ENCODE data around the gene MYO9B.

The MYO9B gene

DNA sequence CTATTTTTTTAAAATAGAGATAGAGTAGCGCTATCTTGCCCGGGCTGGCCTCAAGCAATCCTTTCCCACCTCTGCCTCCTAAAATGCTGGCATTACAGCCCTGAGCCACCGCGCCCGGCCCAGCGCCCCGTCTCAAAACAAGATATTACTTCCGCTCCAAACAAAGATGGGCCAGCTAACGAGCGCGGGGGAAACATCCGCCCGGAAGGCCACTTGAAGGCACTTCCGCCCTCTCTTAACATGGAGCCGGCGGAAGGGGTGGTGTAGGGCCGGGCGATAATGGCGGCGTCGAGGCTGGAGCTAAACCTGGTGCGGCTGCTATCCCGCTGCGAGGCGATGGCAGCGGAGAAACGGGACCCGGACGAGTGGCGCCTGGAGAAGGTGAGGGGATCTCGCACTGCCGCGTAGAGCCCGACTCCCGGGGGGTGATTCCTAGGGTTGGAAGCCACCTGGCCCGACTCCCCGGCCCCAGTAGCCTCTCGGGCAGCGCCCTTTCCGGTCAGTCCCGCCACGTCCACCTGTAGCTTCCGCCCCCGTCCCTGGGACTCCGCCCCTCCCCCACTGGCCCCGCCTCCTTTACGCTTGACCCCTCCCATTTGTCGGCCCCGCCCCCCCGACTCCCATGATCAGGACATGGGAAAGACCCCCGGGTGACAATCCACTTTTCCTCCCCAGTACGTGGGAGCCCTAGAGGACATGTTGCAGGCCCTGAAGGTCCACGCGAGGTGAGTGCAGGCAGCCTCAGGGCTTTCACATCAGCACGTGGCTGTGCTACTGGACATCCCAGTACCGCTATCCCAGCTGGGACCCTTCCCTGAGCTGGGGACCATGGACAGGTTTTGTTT, 139.8 kb downstream of the MYO9B start, which contains the start of gene USE1:
Gene USE1, plus strand, starts transcription at position 231 of the 845 bp plus-strand sequence. Its CDS starts 49 bp downstream, at position 280.
- peak; percentile 93 for DNase-seq

DNA sequence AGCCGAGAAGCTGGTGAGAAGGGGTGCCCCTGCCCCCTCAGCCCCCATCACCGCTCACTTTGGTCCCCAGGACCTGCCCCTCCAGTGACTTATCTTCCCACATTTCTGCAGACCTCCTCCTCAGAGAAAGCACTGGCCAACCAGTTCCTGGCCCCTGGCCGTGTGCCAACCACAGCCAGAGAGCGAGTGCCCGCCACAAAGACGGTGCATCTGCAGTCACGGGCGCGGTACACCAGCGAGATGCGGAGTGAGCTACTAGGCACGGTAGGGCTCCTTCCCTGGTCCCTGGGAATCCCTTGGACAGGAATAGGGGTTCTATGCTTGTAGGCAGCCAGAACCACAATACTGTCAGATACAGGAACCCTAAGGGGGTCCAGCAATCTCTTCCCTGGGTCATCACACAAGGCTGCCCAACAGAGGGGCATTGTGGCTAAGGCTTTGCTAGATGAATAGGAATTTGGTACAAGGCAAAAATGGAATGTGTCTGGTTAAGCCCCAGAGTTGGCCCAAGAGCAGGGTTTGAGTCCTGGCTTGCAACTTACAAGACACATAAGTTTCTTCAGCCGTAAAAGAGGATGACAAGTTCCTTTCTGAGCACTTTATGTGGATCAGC, 140.6 kb downstream of the MYO9B start:
- DNase-seq, result no peak

DNA sequence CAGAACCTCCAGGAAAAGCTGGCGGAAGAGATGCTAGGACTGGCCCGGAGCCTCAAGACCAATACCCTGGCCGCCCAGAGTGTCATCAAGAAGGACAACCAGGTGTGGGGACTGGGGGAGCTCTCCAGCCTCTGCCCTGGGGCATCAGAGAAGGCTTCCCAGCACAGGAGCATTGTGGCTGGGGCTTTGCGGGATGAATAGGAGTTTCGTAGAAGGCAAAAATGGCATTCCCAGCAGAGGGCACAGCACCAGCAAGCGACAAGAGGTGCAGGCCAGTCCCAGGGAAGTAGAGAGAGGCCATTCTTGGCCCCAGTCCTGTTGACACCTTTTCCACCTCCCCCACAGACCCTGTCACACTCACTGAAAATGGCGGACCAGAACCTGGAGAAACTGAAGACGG, 143.7 kb downstream of the MYO9B start:
- DNase-seq, result no peak

DNA sequence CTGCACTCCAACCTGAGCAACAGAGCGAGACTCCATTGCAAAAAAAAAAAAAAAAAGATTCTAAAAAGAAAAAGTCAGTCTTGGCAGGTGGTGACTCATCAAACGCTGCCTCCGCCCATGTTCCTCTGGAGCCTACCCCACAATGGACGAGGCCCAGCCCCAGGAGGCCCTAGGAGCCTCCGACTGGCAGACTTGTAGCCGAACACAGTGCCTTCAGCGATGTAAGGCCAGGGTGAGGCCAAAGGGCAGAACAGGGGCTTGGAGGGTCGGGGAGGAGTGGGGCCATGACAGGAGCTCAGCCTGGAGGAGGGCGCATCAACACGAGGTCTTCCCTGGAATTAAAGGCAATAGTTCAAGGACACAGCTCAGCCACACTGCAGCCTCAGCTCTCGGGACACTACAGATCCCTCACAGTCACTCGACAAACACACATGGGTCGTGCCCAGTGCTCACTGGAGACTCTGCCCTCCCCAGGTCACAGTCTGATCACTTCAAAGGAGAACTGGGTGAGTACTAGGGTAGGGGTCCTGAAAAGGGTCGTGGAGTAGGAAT, 144.7 kb downstream of the MYO9B start:
- peak; percentile 72 for DNase-seq

DNA sequence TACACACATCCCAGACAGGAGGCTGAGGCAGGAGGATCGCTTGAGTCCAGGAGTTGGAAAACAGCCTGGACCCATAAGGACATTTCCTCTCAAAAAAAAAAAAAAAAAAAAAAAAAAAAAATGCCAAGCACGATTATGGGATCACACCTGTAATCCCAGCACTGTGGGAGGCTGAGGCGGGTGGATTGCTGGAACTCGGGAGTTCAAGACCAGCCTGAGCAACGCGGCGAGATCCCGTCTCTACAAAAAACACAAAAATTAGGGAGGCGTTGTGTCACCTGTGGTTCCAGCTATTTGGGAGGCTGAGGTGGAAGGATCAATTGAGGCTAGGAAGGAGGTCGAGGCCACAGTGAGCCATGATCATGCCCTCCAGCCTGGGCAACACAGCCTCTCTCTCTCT, 149.5 kb downstream of the MYO9B start:
- DNase-seq, result no peak

DNA sequence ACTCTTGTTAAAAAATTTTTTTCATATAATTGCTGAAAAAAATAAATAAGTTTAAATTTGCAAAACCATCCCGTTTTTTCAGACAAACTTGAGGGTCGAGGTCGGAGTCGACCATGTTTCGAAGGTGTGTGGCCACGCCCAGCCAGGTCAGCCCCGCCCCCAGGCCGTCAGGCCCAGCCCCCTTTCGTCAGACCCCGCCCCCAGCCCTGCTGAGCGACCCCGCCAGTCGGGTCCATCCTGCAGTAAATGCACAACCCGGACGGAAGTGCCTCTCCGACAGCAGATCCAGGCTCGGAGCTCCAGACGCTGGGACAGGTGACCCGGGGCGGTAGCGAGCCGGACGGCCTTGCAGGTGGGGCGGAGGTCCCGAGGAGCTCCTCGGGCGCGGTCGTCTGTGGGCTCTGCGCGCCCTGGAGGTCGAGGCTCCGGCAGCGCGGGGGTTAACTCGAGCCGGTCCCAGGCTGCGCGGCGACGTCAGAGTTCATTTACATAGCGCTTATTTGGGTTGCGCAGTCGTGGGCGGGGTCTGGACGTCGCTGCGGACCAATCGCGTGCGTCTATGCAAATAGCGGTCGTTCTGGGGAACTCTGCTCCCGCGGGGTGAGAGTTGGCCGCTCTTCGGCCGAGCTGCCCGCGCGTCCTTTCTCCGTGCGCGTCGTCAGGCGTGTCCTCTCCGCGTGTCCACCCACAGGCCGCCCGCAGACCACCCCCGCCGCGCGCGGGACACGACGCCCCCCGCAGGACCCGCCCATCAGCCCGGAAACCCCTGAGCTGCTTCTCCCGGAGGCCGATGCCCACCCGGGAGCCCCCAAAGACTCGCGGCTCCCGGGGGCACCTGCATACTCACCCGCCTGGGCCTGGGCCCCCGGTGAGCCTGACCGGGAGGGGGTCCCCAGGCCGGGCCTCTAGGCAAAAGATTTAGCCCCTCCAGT, 150.7 kb downstream of the MYO9B start, which contains the start of gene OCEL1:
Gene OCEL1, plus strand, starts transcription at position 225 of the 932 bp plus-strand sequence. Its CDS starts 22 bp downstream, at position 247.
- peak; percentile 97 for DNase-seq

DNA sequence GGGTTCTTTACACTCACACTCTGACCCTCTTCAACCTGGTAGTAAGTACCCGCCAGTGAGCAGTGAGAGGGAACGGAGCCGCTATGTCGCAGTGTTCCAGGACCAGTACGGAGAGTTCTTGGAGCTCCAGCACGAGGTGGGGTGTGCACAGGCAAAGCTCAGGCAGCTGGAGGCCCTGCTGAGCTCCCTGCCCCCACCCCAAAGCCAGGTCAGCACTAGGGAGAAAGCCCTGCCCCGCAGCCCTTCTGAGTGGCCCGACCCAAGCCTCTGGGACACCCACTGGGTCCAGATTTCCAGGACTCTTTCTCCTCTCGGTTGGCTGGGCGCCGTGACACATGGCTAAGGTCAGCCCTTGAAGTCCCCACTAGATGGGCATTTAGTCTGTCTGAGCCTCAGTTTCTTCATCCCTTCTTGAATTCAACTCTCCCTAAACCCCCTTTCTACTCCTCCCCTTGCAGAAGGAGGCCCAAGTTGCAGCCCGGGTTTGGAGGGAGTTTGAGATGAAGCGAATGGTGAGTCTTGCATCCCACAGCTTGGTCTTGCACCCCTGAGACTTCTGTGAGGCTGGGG, 152.3 kb downstream of the MYO9B start:
- DNase-seq, result no peak

DNA sequence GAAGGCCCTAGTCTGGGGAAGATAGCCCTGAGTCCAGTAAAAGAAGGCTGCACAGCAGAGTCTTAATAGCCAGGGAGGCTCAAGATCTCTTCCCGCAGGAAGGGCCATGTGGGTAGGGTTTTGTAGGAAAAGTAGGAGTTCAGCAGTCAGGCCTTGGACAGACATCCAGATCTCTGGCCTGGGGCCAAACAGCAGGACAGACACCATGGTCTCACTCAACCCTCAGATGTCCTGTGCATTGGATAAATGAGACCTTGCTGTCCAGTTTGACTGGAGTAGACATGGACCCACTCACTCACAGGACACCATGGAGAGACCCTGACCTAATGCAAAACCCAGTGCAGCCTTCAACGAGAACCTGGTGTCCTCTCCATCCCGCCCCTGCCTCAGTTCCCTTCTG, 154.3 kb downstream of the MYO9B start:
- no peak for DNase-seq

DNA sequence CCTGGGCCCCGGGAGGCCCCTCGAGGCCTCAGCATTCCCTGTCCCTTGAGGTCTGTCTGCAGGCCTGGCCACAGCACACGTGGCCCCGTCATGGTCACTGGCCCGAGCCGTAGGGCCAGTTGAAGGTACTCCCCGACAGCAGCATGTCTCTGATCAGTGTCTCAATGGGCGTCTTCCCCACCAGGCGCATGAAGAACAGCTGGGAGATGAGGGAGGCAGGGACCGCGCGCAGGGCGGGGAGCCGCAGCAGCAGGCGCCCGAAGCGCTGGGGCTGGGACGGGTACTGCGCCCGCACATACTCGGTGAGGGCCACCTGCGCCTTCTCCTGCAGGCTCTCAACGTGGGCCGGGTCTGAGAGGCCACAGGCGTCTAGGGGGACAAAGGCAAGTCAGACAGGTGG, 156.7 kb downstream of the MYO9B start:
- no peak for DNase-seq

DNA sequence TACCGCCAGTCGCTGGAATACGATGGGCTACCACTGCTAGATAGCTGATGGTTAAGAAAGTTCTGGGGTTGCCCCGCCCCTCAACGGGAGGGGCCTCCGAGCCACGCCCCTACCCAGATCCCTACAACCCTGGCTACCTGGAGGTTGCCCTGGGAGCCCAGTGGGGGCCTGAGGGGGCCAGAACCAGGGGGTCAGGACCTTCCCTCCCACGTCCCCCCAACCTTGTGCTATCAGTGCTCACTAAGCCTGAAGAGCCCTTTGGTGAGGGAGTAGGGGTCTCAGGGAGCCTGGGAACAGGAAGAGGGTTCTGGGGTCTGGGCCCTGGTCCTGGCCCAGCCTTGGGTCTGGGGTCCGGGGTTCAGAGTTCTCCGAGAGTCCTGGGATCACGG, 159.3 kb downstream of the MYO9B start:
- DNase-seq, result peak; percentile 46

DNA sequence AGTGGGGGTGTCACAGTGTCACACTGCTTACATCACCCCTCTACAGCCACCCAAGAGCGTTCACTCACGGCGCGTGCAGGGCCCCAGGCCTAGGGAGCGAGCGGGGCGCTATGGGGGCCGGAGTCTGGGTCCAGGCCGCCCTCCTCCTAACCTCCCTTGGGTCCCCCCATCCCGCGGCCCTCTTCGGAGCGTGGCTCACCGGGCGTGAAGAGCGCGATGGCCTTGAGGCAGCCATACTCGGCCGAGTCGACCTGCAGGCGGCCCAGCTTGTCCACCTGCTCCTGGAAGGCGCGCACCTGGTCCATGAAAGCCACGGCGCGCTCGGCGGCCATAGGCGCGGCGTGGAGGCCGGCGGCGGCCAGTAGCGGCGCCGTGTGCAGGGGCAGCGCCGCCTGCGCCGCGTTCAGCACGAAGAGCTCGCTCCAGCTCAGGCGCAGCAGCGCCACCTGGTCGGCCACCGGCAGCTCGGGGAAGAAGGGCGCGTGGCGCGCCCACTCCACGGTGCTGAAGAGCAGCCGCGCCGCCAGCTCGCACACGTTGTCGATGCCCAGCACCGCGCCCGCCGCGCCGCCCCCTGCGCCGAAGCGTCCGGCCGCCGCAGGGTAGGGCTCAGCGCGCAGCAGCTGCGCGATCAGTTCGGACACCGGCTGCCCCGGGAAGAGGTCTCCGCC, 159.9 kb downstream of the MYO9B start:
- DNase-seq, result peak; percentile 64

DNA sequence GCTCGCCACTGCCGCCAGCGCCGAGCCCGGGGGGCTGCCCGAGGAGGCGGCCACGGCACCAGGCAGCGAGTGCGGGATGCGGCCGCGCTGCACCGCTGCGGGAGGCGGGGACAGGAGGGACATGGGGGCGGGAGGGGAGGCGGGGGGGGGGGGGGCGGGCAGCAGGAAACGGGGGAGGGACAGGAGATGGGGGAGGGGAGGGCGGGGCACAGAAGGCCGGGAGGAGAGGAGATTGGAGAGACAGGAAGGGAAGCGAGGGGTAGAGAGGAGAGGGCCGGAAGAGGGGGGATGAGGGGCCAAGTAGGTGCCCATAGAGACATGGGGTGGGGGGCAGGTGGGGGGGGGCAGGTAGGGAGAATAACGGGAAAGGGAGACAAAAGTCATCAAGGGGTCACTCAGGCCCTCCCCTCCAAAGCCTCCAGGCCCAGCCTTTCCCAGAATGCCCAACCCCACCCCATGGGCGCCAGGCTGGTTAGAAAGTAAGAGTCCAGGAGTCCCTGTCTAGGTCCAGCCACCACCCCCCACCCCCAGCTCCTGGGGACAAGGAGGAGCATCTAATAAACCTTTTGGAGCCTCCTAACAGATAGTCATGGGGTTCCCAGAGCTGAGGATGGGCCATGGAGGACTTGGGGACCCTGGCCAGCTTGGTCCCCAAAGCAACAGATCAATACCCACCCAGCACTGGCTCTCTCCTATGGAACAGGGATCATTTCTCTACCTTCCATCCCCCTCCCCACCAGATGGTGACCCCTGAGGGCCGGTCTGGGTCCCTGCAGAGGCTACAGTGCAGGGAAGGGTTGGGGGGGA, 160.6 kb downstream of the MYO9B start:
- DNase-seq, result peak; percentile 61

DNA sequence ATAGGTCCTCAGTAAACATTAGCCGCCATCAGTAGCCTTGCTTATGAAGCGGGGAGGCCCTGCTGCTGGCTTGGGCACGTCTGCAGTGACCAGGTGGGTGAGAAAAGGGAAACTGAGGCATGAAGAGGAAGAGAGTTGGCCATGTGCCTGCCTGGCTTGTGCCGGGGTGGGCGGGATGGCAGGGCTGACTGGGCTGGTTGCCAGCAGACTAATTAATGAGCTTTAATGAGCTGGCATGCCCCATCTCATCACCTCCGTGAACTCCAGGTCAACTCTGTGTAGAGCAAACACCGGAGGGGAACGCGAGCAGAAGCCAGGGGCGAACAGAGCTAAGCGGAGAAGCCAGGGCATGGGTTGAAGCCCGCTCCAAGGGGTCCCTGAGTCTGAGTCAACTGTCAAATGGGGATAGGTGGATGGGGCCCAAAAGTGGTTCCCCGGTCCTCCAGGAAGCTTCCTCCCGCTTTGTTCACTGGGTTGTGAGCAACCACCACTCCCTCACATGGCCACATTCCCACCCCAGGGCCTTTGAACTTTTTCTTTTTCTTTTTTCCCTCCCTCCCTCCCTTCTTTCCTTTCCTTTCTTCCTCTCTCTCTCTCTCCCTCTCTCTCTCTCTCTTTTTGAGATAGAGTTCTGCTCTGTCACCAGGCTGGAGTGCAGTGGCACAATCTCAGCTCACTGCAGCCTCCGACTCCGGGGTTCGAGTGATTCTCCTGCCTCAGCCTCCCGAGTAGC, 161.4 kb downstream of the MYO9B start:
- no peak for DNase-seq

DNA sequence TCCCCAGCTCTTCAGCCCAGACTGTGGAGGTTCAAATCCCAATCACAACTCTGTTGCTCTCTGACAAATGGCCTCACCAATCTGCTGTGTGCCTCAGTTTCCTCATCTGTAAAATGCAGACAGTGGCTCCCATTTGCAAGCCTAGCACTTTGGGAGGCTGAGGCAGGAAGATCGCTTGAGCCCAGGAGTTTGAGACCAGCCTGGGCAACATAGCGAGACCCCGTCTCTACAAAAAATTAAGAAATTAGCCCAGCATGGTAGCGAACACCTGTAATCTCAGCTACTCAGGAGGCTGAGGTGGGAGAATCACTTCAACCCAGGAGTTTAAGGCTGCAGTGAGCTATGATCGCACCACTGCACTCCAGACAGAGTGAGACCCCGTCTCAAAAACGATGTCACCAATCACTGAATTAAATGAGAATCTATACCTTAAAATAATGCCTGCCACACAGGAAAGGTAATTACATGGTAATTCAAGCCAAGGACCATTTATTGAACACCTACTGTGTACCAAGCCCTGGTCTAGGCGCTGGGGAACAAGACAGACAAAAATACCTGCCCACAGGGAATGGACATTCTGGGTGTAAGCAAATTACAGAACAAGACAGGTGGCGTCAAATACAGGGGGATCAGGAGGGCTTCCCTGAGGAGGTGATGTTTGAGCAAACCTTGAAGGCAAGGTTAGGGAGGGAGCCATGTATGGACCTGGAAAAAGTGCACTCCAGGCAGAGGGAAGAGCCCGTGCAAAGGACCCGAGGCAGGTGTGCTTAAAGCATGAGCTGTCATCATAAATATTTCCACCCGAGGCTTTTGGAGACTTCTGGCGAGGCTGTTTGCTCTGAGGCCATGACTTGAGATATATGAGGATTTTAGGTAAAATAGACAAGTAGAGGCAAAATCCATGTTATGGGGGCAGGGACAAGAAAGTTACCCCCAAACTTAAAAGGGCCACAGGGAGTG, 162.4 kb downstream of the MYO9B start:
- no peak for DNase-seq

DNA sequence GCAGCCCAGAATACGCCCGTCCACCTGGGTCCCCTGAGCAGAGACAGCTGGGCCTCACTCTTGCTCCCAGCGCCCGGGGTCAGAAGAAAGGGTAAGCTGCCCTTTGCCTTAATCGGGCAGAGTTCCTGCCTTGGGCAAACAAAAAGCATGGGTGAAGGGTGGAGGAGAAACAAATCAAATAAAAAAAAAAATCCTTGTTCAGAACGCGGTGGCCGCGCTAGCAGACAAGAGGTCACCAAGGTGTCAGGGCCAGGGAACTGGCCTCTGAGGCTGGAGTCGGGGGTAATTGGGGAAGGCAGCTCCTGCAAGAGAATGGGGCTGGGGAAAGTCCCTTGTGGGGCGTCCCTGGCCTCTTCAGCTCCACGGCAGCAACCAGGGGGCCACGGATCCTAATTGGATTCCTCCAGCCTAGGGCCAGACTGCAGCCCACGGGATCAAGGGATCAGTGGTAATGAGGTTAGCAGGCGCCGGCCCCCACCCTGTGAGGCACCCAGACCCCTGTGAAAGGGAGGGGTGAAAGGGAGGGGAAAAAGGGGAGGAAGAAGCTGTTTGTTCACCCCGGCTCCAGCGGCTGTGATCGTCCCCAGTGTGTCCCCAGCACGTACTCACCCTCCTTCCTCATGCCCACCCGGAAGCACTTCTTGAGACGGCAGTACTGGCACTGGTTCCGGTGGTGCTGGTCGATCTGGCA, 164.6 kb downstream of the MYO9B start:
- DNase-seq, result no peak

DNA sequence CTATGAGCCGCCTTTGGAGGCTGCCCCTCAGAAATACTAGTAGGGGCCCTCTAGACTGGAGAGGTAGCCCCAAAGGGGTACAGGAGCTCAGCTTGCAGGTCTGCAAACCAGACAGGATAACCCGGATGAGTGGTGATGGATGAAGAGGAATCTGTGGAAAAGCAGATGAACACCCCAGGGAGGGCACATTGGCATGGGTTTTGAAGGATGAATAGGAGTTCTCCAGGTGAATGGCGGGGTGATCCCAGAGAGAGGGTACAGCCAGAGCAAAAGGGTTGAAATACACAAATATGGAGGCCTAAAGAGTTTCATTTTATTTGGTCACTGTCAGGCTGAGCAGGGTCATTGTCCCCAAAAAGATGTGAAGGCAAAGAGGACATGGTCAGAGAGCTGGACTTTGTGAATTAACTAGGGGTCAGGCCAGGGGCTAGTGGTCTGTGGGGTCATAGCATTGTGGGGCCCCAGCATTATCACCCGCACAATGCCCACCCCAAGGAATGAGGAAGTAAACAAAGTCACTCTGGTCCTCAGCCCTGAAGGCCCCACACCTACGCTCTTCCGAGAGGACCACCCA, 165.3 kb downstream of the MYO9B start:
- DNase-seq, result no peak

DNA sequence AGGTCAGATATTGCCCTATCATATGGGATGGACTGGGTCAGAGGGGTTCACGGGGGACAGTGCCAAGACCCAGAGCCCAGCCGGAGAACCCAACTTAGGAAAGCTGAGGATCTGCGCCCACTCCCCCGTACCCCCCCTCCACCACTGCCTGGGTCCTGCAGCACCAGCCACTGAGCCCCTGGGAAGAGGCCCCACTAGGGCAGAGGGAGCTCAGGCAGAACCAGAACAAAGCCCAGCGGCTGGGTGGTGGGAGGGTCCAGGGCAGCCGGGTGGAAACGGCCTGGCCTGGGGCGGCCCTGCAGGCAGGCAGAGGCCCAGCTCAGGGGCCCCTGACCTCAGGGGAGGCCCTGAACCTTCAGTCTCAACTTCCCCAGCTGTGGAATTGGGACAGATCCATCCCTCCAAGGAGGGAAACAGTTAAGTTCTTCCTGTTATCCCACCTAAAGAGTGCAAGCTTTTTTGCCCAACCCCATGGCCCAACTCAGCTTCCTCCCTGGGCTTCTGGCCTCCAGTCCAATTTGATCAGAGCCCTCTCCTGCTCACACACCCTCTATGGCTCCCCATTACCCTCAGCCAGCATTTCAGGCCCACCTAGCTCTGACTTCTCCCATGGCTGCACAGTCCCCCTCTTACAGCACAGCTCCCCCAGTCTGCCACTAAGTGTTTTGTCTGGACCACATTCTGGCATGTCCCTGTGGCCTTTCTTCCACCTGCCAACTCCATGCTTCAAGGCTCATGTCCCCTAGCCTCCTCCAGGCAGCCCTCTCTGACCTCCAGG, 167.0 kb downstream of the MYO9B start:
- DNase-seq, result no peak
